HepG2 (cell line): ENCODE measurements around the gene MAPK8.

Experiments used
- CEBPB ChIP-seq: IDR thresholded peaks from 2 replicates; pipeline ENCODE4 v1.6.1; 2011; ENCODE audit warnings: low read depth, low read length, improper control_type of control experiment, borderline replicate concordance
- IKZF5 ChIP-seq: IDR thresholded peaks from 2 replicates; pipeline ENCODE4 v1.6.1; 2018; ENCODE audit warnings: missing genetic modification reagents, mild to moderate bottlenecking, missing compliant biosample characterization
- NFIC ChIP-seq: IDR thresholded peaks from 2 replicates; pipeline ENCODE4 v1.6.1; 2012; ENCODE audit warnings: mild to moderate bottlenecking, low read length, inconsistent platforms
- NONO ChIP-seq, 2 experiments: fragments of 450-650 bp in 1 of 2; sonication (generic) in 1 of 2; formaldehyde crosslinking in 1 of 2; IDR thresholded peaks in 1 of 2; conservative IDR thresholded peaks in 1 of 2; 2 replicates each; pipeline versions ENCODE4 v1.6.1 to v1.8.0; 2017 to 2022; ENCODE audit warnings: mild to moderate bottlenecking in 1 of 2, missing genetic modification reagents in 1 of 2, moderate library complexity in 1 of 2
- POLR2A ChIP-seq, 2 experiments: IDR thresholded peaks; 2 replicates each; pipeline ENCODE4 v1.6.1; 2011; ENCODE audit warnings: low read depth in 2 of 2, low read length in 2 of 2, mild to moderate bottlenecking in 1 of 2, moderate library complexity in 1 of 2; ENCODE audit not compliant: insufficient read depth in 1 of 2
- TFAP4 ChIP-seq: sonication (generic); IDR thresholded peaks from 2 replicates; pipeline ENCODE4 v1.6.1; 2016; ENCODE audit warnings: low read depth, borderline replicate concordance
- ZMAT3 ChIP-seq: sonication (generic); formaldehyde crosslinking; conservative IDR thresholded peaks from 2 replicates; pipeline ENCODE4 v1.7.0; 2021; ENCODE audit warnings: missing genetic modification reagents
- ZNF34 ChIP-seq: sonication (generic); formaldehyde crosslinking; IDR thresholded peaks from 2 replicates; pipeline ENCODE4 v1.4.0; 2020; ENCODE audit warnings: mild to moderate bottlenecking, missing genetic modification reagents, borderline replicate concordance
- ZNF766 ChIP-seq: sonication (generic); formaldehyde crosslinking; IDR thresholded peaks from 2 replicates; pipeline ENCODE4 v1.5.0; 2020; ENCODE audit warnings: missing genetic modification reagents, borderline replicate concordance
- TF ChIP-seq, protein P1 (sequence below): sonication (generic); formaldehyde crosslinking; IDR thresholded peaks from 2 replicates; pipeline ENCODE4 v1.4.0; 2020; ENCODE audit warnings: missing genetic modification reagents, mild to moderate bottlenecking, borderline replicate concordance
- TF ChIP-seq, protein P2 (sequence below): sonication (generic); formaldehyde crosslinking; IDR thresholded peaks from 2 replicates; pipeline ENCODE4 v1.5.0; 2020; ENCODE audit warnings: mild to moderate bottlenecking, missing genetic modification reagents, borderline replicate concordance
- TF ChIP-seq, protein P3 (sequence below): sonication (generic); formaldehyde crosslinking; IDR thresholded peaks from 2 replicates; pipeline ENCODE4 v1.4.0; 2020; ENCODE audit warnings: missing genetic modification reagents, borderline replicate concordance

- TF ChIP-seq ZNF34 (CRISPR knock-in tag), result no peak
- no peak for TF ChIP-seq ZMAT3 (CRISPR knock-in tag)
- no peak for TF ChIP-seq IKZF5 (CRISPR knock-in tag)
- TF ChIP-seq NONO (IDR thresholded peaks at IDR 0.05), result no peak
- TF ChIP-seq NONO (CRISPR knock-in tag; conservative IDR thresholded peaks at IDR 0.05), result 0 out of 2 replicates have a peak, but pooled peaks have one; percentile 6
- no peak; a peak in 1 of 4 replicates for TF ChIP-seq POLR2A (IDR thresholded peaks at IDR 0.05; ENCODE audit: insufficient read depth in 1 of 2, low read depth in 2 of 2, low read length in 2 of 2)
- TF ChIP-seq, protein P1, sequence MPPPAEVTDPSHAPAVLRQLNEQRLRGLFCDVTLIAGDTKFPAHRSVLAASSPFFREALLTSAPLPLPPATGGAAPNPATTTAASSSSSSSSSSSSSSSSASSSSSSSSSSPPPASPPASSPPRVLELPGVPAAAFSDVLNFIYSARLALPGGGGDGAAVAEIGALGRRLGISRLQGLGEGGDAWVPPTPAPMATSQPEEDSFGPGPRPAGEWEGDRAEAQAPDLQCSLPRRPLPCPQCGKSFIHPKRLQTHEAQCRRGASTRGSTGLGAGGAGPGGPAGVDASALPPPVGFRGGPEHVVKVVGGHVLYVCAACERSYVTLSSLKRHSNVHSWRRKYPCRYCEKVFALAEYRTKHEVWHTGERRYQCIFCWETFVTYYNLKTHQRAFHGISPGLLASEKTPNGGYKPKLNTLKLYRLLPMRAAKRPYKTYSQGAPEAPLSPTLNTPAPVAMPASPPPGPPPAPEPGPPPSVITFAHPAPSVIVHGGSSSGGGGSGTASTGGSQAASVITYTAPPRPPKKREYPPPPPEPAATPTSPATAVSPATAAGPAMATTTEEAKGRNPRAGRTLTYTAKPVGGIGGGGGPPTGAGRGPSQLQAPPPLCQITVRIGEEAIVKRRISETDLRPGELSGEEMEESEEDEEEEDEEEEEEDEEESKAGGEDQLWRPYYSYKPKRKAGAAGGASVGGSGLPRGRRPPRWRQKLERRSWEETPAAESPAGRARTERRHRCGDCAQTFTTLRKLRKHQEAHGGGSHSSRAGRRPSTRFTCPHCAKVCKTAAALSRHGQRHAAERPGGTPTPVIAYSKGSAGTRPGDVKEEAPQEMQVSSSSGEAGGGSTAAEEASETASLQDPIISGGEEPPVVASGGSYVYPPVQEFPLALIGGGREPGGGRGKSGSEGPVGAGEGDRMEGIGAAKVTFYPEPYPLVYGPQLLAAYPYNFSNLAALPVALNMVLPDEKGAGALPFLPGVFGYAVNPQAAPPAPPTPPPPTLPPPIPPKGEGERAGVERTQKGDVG (CRISPR knock-in tag), result no peak
- TF ChIP-seq, protein P2, sequence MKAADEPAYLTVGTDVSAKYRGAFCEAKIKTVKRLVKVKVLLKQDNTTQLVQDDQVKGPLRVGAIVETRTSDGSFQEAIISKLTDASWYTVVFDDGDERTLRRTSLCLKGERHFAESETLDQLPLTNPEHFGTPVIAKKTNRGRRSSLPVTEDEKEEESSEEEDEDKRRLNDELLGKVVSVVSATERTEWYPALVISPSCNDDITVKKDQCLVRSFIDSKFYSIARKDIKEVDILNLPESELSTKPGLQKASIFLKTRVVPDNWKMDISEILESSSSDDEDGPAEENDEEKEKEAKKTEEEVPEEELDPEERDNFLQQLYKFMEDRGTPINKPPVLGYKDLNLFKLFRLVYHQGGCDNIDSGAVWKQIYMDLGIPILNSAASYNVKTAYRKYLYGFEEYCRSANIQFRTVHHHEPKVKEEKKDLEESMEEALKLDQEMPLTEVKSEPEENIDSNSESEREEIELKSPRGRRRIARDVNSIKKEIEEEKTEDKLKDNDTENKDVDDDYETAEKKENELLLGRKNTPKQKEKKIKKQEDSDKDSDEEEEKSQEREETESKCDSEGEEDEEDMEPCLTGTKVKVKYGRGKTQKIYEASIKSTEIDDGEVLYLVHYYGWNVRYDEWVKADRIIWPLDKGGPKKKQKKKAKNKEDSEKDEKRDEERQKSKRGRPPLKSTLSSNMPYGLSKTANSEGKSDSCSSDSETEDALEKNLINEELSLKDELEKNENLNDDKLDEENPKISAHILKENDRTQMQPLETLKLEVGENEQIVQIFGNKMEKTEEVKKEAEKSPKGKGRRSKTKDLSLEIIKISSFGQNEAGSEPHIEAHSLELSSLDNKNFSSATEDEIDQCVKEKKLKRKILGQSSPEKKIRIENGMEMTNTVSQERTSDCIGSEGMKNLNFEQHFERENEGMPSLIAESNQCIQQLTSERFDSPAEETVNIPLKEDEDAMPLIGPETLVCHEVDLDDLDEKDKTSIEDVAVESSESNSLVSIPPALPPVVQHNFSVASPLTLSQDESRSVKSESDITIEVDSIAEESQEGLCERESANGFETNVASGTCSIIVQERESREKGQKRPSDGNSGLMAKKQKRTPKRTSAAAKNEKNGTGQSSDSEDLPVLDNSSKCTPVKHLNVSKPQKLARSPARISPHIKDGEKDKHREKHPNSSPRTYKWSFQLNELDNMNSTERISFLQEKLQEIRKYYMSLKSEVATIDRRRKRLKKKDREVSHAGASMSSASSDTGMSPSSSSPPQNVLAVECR, result no peak
- TF ChIP-seq, protein P3, sequence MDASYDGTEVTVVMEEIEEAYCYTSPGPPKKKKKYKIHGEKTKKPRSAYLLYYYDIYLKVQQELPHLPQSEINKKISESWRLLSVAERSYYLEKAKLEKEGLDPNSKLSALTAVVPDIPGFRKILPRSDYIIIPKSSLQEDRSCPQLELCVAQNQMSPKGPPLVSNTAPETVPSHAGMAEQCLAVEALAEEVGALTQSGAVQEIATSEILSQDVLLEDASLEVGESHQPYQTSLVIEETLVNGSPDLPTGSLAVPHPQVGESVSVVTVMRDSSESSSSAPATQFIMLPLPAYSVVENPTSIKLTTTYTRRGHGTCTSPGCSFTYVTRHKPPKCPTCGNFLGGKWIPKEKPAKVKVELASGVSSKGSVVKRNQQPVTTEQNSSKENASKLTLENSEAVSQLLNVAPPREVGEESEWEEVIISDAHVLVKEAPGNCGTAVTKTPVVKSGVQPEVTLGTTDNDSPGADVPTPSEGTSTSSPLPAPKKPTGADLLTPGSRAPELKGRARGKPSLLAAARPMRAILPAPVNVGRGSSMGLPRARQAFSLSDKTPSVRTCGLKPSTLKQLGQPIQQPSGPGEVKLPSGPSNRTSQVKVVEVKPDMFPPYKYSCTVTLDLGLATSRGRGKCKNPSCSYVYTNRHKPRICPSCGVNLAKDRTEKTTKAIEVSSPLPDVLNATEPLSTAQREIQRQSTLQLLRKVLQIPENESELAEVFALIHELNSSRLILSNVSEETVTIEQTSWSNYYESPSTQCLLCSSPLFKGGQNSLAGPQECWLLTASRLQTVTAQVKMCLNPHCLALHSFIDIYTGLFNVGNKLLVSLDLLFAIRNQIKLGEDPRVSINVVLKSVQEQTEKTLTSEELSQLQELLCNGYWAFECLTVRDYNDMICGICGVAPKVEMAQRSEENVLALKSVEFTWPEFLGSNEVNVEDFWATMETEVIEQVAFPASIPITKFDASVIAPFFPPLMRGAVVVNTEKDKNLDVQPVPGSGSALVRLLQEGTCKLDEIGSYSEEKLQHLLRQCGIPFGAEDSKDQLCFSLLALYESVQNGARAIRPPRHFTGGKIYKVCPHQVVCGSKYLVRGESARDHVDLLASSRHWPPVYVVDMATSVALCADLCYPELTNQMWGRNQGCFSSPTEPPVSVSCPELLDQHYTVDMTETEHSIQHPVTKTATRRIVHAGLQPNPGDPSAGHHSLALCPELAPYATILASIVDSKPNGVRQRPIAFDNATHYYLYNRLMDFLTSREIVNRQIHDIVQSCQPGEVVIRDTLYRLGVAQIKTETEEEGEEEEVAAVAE, result no peak
- TF ChIP-seq TFAP4, result no peak
- TF ChIP-seq ZNF766 (CRISPR knock-in tag), result no peak
- no peak for TF ChIP-seq NFIC
- no peak for TF ChIP-seq CEBPB
Observed at GRCh38 chr10:48305905-48306264, 592 bp upstream of the MAPK8 start.
